Stimulated activated CD4-positive, alpha-beta T cell treated with anti-CD3 and anti-CD28 coated beads, Interleukin-15, amount 100 ng/mL, for 24 hours (primary cell): ENCODE data around the gene FGF22.
"Not testable (repeated sequence)": the region's sequence is repeated elsewhere in the genome, so short reads cannot be mapped to it uniquely, and the experiment has no call there.

Source experiments
- DNase-seq: peaks from one replicate; pipeline ENCODE4 v3.0.0-alpha.2; 2020

FGF22 gene

DNA sequence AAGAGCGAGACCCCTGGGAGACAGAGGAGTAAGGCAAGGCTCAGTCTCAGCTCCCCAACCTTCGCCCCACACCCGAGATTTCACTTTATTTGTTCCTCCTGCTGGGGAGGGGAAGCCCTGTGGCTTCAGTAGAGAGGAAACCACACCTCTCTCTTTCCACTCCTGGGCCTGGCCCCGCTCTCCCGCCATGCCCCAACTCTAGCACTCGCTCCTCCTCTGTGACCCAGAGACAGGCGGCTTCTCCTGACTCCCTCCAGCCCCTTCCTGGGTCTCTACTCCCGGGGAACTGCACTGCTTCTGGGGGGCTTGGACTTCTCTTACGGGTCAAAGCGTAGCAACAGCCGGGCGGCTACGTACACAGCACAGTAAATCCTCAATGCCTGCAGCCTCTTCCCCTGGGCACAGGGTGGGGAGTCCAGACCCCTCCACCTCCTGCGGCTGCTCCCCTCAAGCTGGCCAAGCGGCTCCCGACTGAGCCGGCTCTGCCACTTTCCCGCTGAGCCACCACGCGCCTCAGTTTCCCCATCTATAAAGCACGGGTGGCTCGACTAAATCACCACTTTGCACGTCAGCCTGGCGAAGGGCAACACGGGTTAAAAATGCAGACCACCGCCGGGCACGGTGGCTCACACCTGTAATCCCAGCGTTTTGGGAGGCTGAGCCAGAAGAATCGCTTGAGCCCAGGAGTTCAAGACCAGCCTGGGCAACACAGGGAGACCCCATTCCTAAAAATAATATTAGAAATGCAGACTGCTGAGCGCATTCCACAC, 21.9 kb downstream of the FGF22 start:
- DNase-seq = peak; percentile 78

DNA sequence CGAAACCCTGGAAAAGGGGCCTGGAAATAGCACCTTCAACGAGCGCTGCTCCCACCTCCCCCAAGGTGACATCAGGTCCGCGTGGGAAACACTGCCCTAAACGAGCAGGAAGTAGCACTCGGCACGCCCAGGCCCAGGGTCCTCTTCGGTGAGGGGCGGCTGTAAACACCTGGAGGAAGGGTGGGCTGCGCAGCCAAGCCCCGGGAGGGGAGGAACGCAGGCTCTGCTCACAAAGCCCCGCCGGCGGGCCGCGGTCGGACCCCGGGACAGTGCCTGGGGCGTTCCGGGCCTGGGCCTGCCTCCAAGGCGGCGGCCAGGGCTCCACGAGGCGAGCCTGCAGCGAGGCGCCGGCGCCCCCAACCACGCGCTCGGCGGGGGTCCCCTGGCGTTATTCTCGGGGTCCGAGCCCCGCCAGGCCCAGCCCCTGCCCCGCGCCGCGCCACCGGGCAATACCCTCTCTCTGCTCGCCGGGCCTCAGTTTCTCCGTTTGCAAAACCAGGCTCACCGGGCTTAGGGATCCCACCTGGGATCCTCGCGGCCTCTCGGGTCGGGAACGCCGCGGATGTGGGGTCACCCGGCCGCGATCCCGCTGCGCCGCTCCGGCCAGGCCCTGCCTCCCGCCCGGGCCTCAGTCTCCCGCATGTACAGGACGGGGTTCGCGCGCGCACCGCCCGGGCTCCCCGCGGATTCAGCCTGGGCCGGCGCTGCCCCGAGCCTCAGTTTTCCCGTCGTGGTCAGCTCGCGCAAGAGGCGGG, 22.7 kb downstream of the FGF22 start:
- peak; percentile 84 for DNase-seq

DNA sequence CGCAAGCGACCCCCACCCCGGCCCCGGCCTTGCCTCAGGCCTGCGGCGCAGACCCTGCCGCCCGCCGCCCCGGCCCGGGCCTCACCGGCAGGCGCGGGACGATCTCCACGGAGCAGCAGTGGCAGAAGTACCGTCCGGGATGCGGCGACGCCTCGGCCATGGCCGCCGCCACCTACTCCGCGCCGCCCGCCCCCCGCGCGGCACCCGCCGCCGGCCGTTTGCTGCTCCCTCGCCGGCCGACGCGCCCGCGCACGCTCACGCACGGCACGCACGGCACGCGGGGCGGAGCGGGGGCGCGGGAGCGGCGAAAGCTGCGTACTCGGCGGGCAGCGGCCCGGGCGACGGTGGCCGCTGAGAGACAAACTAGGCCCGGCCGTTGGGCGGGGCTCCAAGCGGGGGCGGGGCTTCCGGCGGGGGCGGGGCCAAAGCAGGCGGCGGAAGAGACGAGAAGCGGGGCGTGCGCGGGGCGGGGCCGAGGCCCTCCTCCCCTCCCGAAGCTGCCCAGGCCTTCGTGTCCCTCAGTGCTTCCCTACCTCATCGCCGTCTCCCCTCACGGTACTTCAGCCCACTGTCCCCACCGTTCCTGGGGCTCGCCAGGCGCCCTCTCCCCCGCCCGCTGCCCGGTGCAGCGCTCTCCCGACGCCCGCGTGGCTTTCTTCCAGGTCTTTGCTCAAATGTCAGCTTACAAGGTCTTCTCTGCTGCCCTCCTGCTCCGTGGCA, 23.4 kb downstream of the FGF22 start, which contains the start of gene RNF126:
TSS of gene RNF126 (minus strand) at position 253 of the 720 bp plus-strand sequence. CDS start at position 160, 93 bp downstream.
- peak; percentile 93 for DNase-seq

DNA sequence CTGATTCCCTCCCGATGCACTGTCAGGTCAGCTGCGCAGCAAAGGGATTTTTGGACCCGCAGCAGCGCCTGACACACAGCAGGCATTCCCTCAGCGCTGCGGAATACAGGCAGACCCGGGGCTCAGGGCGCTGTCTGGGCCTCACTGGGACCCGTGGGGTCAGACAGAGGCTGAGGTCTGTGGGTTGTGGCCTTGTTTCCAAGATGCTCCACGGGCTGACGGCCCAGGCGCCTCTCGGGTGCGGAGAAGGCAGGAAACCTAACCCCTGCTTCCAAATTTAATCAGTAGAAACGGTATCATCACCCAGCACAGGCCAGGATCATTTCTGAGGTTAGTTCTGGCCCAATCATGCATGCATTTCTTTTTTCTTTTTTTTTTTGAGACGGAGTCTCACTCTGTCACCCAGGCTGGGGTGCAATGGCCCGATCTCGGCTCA, 24.0 kb downstream of the FGF22 start:
- DNase-seq = no peak

DNA sequence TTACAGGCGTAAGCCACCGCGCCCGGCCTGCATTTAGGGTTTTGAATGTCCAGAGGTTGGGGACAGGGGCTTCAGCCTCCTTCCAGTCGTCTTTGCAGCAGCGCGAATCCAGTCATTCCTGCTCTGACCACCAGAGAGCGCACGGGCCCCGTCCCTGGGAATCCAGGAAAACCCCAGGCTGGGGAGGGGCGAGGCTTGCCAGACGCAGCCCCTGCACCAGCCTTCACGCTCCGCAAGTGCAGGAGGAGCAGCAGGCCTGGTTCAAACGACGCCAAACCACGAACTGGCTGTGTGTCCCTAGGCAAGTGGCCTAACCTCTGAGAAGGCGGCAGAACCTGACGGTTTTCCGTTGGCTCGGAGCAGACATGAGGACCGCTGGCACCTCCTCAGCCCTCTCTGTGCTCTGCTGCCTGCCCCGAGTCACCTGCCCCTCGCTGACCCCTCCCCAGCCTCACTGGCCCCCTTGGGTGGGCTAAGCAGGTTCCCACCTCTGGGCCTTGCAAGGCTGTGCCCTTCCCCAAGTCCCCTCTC, 25.3 kb downstream of the FGF22 start:
- peak; percentile 89 for DNase-seq

DNA sequence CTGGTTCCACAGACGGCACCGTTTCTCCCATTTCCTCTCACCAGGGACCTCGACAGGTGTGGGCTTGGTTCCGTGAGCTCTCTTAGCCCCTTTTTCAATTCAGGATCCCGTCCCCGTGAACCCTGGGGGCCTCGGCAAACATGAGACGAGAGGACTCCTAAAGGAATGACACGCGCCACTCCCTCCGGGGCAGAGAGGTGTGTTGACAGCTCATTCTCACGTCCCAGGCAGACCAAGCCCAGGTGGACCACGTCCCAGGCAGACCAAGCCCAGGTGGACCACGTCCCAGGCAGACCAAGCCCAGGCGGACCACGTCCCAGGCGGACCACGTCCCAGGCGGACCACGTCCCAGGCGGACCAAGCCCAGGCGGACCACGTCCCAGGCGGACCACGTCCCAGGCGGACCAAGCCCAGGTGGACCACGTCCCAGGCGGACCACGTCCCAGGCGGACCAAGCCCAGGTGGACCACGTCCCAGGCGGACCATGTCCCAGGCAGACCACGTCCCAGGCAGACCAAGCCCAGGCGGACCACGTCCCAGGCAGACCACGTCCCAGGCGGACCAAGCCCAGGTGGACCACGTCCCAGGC, 27.4 kb downstream of the FGF22 start:
- DNase-seq = not testable (repeated sequence)

DNA sequence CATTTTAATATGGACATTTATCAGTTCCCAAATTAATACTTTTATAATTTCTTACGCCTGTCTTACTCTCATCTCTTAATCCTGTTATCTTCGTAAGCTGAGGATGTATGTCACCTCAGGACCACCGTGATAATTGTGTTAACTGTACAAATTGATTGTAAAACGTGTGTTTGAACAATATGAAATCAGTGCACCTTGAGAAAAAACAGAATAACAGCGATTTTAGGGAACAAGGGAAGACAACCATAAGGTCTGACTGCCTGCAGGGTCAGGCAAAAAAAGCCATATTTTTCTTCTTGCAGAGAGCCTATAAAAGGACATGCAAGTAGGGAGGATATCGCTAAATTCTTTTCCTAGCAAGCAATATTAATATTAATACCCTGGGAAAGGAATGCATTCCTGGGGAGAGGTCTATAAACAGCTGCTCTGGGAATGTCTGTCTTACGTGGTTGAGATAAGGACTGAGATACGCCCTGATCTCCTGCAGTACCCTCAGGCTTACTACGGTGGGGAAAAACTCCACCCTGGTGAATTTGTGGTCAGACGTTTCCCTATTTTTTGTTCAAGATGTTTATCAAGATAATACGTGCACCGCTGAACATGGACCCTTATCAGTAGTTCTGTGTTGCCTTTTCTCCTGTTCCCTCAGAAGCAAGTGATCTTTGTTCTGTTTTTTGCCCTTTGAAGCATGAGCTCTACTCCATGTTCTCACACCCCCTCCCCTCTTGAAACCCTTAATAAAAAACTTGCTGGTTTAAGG, 29.2 kb downstream of the FGF22 start:
- not testable (repeated sequence) for DNase-seq

DNA sequence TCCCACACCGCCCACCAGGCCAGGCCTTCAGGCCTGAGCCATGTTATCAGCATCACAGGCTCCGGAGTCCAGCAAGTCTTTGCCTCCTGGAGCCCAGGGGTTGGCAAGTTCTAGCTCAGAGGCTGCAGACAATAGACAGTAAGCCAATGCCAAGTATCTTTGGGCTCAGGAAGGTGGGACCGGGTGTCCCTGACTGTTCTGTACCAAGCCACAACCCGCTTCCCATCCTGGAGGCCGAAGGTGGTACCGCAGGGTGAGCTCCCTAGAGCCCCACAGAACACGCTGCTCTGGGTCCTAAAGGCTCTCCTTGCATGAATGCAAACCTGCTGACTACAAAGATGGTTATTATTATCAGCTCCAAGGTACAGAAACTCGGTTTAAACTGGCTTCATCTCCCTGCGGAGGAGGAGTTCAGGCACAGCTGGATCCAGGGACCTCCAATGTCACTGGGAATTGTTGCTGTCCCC, 31.0 kb downstream of the FGF22 start:
- DNase-seq = no peak

DNA sequence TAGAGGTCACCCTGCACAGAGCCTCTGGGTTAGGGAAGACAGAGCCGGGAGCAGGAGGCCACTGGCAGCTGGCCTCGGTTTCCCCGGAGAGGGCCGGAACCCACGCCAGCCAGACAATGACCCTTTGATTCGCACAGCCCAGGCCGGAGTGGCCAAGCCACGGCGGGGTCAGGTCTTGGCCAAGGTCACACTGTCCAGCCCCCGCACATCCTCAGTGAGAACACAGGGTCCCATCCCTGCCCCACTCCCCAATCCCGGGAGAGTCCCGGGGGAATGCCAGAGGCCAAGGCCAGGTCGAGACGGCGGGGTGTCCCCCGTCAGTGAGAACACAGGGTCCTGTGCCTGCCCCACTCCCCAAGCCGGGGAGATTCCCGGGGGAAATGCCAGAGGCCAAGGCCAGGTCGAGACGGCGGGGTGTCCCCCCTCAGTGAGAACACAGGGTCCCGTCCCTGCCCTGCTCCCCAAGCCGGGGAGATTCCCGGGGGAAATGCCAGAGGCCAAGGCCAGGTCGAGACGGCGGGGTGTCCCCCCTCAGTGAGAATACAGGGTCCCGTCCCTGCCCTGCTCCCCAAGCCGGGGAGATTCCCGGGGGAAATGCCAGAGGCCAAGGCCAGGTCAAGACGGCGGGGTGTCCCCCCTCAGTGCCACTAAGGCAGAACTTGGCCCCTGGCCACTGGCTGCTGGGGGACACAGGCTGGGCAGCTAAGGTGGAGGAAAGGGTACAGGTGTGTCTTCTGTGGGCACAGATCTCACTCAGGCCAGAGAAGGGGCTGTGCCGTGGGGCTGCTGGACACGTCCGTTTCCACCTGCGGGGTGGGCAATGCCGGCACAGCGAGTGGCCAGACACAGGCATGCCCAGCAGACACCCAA, 34.8 kb downstream of the FGF22 start:
- no peak for DNase-seq

DNA sequence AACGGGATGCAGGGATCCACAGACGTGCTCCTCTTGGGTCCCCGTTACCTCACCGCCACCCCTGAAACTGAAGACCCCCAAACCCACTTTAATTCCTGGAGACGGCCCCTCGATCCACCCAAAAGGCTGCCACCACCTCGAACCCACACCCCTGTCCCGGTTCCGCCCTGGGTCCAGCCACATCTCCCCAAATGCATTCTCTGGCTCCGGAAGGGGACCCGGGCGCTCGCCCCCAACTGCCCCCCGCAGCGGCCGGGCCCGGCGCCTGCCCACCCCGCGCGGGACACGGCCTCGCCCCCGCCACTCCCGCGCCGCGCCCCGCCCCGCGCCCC, 36.3 kb downstream of the FGF22 start:
- no peak for DNase-seq

DNA sequence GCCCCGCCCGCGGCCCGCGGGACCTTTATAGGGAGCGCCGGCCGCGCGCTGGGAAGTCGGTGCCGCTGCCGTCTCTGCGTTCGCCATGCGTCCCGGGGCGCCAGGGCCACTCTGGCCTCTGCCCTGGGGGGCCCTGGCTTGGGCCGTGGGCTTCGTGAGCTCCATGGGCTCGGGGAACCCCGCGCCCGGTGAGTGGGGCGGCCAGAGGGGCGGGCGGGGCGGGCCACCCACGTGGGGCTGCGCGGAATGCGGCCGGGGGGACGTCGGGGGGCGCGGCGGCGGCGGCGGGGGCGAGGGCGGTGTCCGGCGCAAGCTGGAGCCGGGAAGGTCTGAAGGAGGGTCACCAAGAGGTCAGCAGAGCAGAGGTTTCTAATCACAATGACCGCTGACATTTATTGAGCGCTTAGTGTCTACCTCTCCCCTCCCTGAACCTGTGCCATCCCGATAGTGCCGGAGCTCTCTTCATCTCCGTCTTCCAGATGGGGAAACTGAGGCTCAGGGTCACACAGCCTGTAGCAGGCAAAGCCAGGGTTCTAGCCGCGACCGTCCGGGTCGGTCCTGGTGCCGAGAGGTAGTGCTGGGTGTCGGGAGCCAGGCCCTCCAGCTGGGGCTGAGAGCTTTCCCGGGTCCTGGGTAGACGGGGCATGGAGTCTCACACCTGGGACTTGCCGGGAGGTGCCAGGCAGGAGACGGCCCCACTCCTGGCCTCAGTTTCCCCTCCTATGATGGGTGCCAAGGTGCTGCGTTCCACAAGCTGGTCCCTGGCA, 36.8 kb downstream of the FGF22 start, which contains the start of gene FSTL3:
TSS of gene FSTL3 (plus strand) at position 54 of the 767 bp plus-strand sequence. CDS start at position 86, 32 bp downstream.
- DNase-seq = no peak

DNA sequence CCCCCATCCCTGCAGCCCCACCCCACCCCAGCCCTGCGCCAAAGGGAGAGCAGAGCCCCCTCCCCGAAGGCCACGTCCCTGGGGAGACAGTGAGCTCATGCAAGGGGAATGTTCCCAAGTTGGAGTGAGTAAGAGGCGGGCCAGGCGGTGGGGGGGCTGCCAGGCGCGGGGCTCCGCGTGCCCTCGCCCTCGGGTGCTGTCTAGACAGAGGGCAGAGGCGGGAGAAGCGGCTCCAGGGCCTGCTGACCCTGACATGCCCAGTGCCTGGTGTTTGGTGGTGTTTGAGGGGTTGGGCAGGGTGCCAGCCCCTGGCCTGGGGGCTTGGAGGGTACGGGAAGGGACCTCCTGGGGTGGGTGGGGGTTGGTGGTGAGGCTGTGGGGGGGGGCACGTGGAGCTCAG, 37.5 kb downstream of the FGF22 start:
- DNase-seq = no peak

DNA sequence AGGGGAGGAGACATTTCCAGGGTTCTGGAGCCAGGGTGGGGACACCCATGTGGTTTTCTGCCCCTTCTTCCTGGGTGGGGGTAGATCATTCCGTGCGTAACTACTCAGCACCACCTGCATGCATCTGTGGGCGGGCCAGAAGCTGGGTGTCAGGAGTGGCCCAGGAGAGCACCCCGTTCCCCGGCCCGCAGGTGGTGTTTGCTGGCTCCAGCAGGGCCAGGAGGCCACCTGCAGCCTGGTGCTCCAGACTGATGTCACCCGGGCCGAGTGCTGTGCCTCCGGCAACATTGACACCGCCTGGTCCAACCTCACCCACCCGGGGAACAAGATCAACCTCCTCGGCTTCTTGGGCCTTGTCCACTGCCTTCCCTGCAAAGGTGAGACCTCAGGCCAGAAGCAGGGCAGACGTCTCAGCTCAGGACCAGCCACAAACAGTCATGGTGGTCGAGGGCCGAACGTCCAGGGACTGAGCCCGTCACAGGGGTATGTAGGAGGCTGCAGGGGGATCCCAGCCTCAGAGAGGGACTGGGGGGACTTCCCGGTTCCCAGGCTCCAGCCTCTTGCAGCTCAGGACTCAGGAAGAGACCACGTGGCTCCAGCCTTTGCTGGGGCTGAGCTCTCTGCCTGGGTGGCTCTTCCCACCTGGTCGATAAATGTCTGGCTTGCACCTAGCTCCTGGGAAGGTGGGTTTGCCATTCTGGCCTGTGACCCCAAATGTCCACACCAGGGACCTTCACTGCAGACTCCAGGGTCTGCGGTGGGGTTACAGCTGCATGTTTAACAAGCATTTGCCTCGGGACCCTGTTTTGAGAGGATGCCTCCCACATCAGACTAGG, 38.1 kb downstream of the FGF22 start:
- no peak for DNase-seq

DNA sequence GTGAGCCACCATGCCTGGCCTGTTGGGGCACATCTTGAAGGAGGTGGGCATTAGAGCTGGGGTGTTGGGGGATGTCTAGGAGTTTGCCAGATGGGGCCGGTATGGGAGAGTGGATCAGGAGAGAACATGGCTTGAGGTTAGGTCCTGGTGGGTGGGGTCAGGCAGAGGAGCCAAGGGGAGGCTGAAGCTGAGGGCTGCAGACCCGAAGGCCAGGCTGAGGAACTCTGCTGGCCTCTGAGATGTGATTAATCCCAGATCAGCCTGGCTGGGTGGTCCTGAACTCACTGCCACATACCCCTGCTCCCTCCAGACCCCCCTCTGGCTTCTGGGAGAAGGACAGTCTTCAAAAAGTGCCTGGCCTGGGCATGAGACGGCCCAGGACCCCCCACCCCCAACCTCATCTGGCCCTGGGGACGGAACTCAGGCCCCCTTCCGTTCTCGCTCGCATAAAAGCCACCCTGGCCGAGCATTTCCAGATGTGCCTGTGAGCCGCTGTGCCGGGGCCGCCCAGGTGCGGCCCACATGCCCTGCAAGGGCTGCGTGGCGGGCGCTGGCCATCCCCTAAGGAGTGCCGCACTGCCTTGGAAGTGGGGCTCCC, 39.2 kb downstream of the FGF22 start:
- no peak for DNase-seq

DNA sequence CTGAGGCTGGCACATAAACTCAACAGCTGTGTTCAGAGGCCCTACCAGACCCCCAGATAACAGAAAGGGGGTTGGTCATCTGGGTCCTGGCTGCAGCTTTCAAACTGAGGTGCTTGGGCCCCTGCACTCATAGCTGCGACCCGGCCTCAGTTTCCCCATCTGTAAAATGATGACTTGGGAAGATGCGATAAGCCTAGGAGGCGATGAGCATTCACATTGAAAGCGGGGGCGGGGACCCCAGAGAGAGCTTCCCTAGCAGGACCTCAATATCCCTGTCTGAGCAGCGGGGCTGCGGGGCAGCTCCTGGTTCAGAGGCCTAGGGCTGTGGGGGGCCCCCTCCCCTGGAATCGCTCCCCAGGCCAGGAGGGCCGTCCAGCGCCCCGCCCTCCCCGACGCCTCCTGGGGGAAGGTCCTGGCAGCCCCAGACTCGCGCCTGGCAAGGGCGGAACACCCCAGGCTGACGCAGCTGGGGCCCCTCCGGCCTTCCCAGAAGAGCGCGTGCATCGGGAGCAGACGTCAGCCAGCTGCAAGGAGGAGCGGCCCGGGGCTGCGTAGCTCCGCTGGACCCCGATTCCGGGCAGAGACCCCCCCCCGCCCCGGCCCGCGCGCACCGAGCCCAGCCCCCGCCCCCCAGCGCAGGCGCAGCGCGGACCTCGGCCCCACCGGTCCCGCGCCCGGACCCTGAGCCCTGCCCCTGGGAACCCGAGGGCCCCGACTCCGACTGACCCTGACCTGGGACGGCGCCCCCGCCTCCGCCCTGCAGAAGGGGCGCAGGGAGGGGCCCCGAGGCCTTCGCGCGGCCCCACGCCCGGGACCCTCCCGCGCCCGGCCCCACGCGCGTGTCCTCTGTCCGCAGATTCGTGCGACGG, 40.0 kb downstream of the FGF22 start:
- DNase-seq = peak; percentile 68

DNA sequence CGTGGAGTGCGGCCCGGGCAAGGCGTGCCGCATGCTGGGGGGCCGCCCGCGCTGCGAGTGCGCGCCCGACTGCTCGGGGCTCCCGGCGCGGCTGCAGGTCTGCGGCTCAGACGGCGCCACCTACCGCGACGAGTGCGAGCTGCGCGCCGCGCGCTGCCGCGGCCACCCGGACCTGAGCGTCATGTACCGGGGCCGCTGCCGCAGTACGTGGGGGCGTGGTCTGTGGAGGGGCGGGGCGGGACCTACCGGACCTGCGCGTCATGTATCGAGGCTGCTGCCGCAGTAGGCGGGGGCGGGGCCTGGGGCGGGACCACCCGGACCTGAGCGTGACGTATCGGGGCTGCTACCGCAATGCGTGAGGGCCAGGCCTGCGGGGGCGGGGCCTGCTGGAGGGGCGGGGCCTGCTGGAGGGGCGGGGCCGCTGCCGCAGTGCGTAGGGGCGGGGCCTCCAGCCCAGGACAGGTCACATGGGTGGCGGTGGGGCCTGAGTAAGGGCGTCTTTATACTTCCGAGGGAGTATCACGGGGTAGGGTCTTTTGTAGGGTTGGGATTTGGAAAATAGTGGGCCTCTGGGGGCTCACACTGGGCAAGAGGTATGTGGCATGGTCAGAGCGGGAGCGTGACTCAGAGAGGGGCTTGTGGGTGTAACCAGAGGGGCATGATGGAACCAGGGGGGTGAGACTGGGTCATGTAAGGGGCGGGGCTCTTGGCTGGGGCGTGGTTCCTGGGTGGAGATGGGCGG, 40.8 kb downstream of the FGF22 start:
- peak; percentile 100 for DNase-seq
